ENCODE data around the gene MYLK3.

MYLK3 gene

DNA sequence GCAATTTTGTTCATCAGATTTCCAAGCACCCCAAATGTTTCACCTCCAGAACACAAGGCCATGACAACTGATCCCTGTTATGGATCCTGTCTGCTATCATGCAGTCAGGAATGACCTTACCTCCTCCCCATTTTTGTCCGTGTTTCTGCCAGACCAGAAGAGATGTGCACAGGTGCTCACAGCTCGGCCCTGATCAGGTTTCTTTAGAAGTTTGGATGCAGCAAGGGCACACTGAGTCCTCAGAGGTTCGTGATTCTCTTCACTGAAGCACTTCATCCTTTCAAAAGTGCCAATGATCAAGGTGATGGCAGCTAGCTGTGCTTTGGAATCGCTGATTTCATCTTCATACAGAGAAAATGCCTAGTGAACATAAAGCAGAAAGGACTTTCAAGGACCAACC lies 86.0 kb downstream of the MYLK3 start:
- Histone ChIP-seq H3K9me3 (no peaks in the 10 kb centered on the region), H3K27me3 (no peaks in the 10 kb centered on the region), H3K36me3 (peaks cover 66 to 91% (median 71%) of the 10 kb centered on the region in 3 donors), H3K4me1 (no peaks in the 10 kb centered on the region), H3K27ac (no peak overlapping the region), H3K4me3 (no peak overlapping the region)
- intact Hi-C loops (cut with DNase I; ENCODE audit: low total_unique reads), result no loop called here
- DNase-seq, result no peak
- TF ChIP-seq, protein P1, sequence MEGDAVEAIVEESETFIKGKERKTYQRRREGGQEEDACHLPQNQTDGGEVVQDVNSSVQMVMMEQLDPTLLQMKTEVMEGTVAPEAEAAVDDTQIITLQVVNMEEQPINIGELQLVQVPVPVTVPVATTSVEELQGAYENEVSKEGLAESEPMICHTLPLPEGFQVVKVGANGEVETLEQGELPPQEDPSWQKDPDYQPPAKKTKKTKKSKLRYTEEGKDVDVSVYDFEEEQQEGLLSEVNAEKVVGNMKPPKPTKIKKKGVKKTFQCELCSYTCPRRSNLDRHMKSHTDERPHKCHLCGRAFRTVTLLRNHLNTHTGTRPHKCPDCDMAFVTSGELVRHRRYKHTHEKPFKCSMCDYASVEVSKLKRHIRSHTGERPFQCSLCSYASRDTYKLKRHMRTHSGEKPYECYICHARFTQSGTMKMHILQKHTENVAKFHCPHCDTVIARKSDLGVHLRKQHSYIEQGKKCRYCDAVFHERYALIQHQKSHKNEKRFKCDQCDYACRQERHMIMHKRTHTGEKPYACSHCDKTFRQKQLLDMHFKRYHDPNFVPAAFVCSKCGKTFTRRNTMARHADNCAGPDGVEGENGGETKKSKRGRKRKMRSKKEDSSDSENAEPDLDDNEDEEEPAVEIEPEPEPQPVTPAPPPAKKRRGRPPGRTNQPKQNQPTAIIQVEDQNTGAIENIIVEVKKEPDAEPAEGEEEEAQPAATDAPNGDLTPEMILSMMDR (IDR thresholded peaks at IDR 0.05), result no peak

GRCh38 chr16:46658925-46659324 lies 89.2 kb downstream of the MYLK3 start:
- TF ChIP-seq, protein P1 (IDR thresholded peaks at IDR 0.05), result no peak
- intact Hi-C loops (cut with DNase I; ENCODE audit: low total_unique reads), result no loop called here
- H3K36me3 ChIP-seq, result peaks cover 41 to 68% (median 54%) of the 10 kb centered on the region in 3 donors

More at GRCh38 chr16:46658925-46659324, 89.2 kb downstream of the MYLK3 start:
- H3K4me3 ChIP-seq, result no peak overlapping the region
- H3K27me3 ChIP-seq, result no peaks in the 10 kb centered on the region
- no peaks in the 10 kb centered on the region for H3K9me3 ChIP-seq
- DNase-seq, result peak in 1 of 2 donors; percentile 51
- no peaks in the 10 kb centered on the region for H3K4me1 ChIP-seq
- no peak overlapping the region for H3K27ac ChIP-seq
